H1 (cell line): Measurements from ENCODE around the gene TSPAN5. TPM values are rescaled to one million over a fixed set of nuclear protein-coding genes. Genes with fewer than 3 reads are reported as not detected.

Experiments
- SP2 ChIP-seq: IDR thresholded peaks from 2 replicates; pipeline ENCODE4 v1.6.1; 2012; ENCODE audit warnings: mild to moderate bottlenecking, low read length, inconsistent platforms
- TAF1 ChIP-seq: IDR thresholded peaks from 2 replicates; pipeline ENCODE4 v1.6.1; 2011; ENCODE audit warnings: mild to moderate bottlenecking, low read depth, low read length
- polyA plus RNA-seq, 7 experiments: library from polyadenylated mRNA; depleted of rRNA in 3 of 7; stranded (reverse) in 5 of 7; unstranded in 2 of 7; fragments of >200 nt in 5 of 7; fragments of 200-250 nt in 2 of 7; gene quantifications; 1 replicate in 5 of 7; 2 replicates in 1 of 7; 4 replicates in 1 of 7; pipeline versions ENCODE4 v1.2.1 to v1.2.3, GENCODE V29; 2011 to 2013; ENCODE audit warnings: missing spikeins in 2 of 7, mixed read lengths in 2 of 7
- total RNA-seq: library from RNA; stranded (reverse); fragmentation: NEBNext Ultra II Directional; extraction: Animal tissue kit (Norgen Biotek cat#: 25700); gene quantifications from 2 replicates; pipeline ENCODE4 v1.2.1, GENCODE V29; 2021

The TSPAN5 gene
- total and polyA plus RNA-seq, 2 of the 8 experiments (the other 6 are each of a cell fraction or from before 2014, with no cell fraction given), result 17.6 to 21.2 TPM

DNA sequence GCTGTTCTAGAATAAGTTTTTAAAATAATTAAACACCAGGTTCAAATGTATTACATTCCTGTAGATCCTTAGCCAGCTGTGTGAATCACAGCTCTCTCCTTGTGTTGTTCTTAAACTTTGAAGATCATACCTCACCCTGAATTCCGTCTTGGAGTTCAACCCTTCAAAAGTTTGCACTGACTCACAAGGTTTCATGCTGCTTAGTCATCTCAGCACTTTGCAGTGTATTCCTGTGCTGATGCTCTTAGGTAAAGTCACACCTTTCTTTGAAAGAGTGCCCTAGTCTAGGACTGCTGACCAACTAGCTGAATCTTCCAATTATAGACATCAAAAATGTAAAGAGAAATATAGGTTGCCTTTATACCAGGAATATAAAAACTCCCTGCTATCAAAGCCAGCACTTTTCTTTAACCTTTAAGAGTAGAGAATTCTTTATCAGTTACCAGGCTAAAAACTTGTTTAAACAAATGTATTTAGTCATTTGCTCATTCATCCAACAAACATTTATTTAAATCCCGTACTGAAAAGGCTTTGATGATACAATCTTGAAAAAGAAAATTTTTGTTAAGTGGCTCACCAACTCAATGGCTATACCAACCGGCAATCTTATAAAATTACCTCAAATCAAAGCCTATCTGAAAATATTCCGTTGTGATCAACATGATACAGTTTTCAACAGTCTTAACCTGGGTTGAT, 227.6 kb downstream of the TSPAN5 start (continued):
- TF ChIP-seq TAF1 (no peak), SP2 (no peak)
